Measurements from ENCODE around the gene AUTS2. TPM values are rescaled to one million over a fixed set of nuclear protein-coding genes. Genes with fewer than 3 reads are reported as not detected.

AUTS2 gene
- total and polyA plus RNA-seq, 2 experiments from 2014 or later: 32.0 to 91.0 TPM

DNA sequence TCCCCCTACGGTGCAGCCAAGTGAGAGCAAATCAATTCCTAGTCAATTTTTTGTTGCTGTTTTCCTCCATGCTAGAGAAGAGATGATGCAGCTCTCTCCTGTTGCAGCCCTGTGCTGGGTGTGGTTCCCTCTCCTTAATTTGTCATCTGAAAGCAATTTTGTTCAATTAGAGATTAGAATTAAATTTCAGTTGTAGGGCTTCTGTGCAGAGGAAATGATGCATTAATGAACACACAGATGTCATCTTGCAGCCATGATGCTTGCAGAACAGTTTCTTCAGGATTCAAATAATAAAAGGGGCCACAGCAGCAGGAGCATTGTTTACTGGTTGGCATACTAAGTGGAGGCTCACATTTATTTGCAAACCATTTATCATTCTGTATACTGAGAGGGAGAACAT is 266.0 kb downstream of the AUTS2 start:
- Histone ChIP-seq H3K9me2 (ENCODE audit: insufficient read depth) (no peaks in the 10 kb centered on the region), H3K4me2 (no peak overlapping the region), H3K4me1 (ENCODE audit: insufficient read depth) (peaks cover 25% of the 10 kb centered on the region), H4K20me1 (replicated peaks; ENCODE audit: insufficient read depth) (no peaks in the 10 kb centered on the region), H3F3A (replicated peaks; ENCODE audit: low read depth) (no peaks in the 10 kb centered on the region), H3K79me2 (replicated peaks; ENCODE audit: insufficient read depth) (no peaks in the 10 kb centered on the region), H3K27me3 (ENCODE audit: insufficient read depth) (no peaks in the 10 kb centered on the region), H2AFZ (no peak overlapping the region), H3K4me3 (no peak overlapping the region), H3K36me3 (ENCODE audit: insufficient read depth) (no peaks in the 10 kb centered on the region), H3K27ac (ENCODE audit: low read depth) (no peak overlapping the region)
- Mint-ChIP-seq H3K4me1 (peaks cover 27% of the 10 kb centered on the region), H3K27ac (no peak overlapping the region), H3K27me3 (ENCODE audit: insufficient read depth, low read depth, poor library complexity) (no peaks in the 10 kb centered on the region), H3K9me3 (no peaks in the 10 kb centered on the region), H3K4me3 (no peak overlapping the region), H3K36me3 (ENCODE audit: low read depth) (no peaks in the 10 kb centered on the region)
- TF ChIP-seq CREB1 (CRISPR knock-in tag; IDR thresholded peaks at IDR 0.05; ENCODE audit: low read depth) (no peak), STAT1 (IDR thresholded peaks at IDR 0.05; ENCODE audit: unreplicated experiment) (no peak), CTCF (conservative IDR thresholded peaks at IDR 0.05; ENCODE audit: low read depth in 2 of 2) (no peak), ZNF331 (CRISPR knock-in tag; IDR thresholded peaks at IDR 0.05; ENCODE audit: low read depth) (no peak), ZNF462 (CRISPR knock-in tag; IDR thresholded peaks at IDR 0.05) (no peak), JUNB (IDR thresholded peaks at IDR 0.05; ENCODE audit: unreplicated experiment) (no peak), EZH2phosphoT487 (IDR thresholded peaks at IDR 0.05; ENCODE audit: unreplicated experiment) (no peak), REST (IDR thresholded peaks at IDR 0.05; ENCODE audit: unreplicated experiment) (no peak), ETS1 (IDR thresholded peaks at IDR 0.05) (no peak), NANOG (IDR thresholded peaks at IDR 0.05; ENCODE audit: borderline replicate concordance) (no peak), POLR2AphosphoS5 (IDR thresholded peaks at IDR 0.05; ENCODE audit: low read depth) (no peak), ZNF114 (CRISPR knock-in tag; IDR thresholded peaks at IDR 0.05) (no peak), EZH2 (IDR thresholded peaks at IDR 0.05; ENCODE audit: low read depth, unreplicated experiment) (no peak)
- DNase-seq (ENCODE audit: low spot score): no peak
- no peak for ATAC-seq

Data from GM23338 (cell line).